ENCODE measurements around the gene CHN1.

DNA sequence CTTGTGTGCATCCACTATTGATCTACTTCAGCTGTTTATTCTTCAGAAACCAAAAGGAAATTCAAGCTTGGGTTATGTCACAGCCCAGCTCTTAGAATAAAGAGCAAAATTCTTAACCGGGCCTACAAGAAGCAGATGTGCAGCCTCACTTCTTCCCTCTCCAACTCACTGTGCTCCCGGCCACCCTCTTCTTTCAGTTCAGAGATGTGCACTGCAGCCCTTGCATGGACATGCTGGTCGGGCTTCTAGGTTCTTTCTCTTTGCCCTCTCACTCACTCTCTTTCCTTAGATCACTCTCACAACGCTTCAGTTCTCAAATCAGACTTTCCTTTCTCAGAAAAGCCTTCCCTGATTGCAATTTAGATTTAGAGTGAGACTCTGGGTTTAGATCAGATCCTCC lies 104.1 kb downstream of the CHN1 start:
- TF ChIP-seq POLR2A (IDR thresholded peaks at IDR 0.05) (no peak), CTCF (IDR thresholded peaks at IDR 0.05) (no peak)

Measured in esophagus squamous epithelium (tissue), 4 donors.